ENCODE measurements around the gene NPC1L1. TPM values are rescaled to one million over a fixed set of nuclear protein-coding genes. Genes with fewer than 3 reads are reported as not detected.
"Not testable (repeated sequence)": the region's sequence is repeated elsewhere in the genome, so short reads cannot be mapped to it uniquely, and the experiment has no call there.

The NPC1L1 gene
- total RNA-seq, 6 experiments from 2014 or later: 17.0 to 49.8 (median 21.1) TPM

GRCh38 chr7:44555350-44555749 is 14.2 kb upstream of the NPC1L1 start:
- Histone ChIP-seq H3K36me3 (no peaks in the 10 kb centered on the region), H3K27me3 (no peaks in the 10 kb centered on the region), H3K4me1 (no peaks in the 10 kb centered on the region), H3K9me3 (no peaks in the 10 kb centered on the region), H3K27ac (no peak overlapping the region), H3K4me3 (no peak overlapping the region)
- TF ChIP-seq CTCF (IDR thresholded peaks at IDR 0.05) (no peak), POLR2A (IDR thresholded peaks at IDR 0.05) (no peak)
- no peak for ATAC-seq
- WGBS (ENCODE audit: insufficient coverage, low coverage, low lambda C conversion rate, missing lambda C conversion rate): 45% methylated on average over 2 of the region's 2 CpGs
- no peak for DNase-seq
- intact Hi-C loops (cut with DNase I): no loop called here

- 31% methylated on average over 2 of the region's 3 CpGs for WGBS (ENCODE audit: insufficient coverage, low coverage, low lambda C conversion rate, missing lambda C conversion rate)
- H3K4me1 ChIP-seq; DNase-seq; H3K9me3 ChIP-seq; H3K4me3 ChIP-seq; ATAC-seq; H3K27ac ChIP-seq; H3K27me3 ChIP-seq; H3K36me3 ChIP-seq; intact Hi-C loops (cut with DNase I): not testable (repeated sequence)
Measured at GRCh38 chr7:44552473-44553005, 11.4 kb upstream of the NPC1L1 start.

GRCh38 chr7:44549457-44549856 is 8.3 kb upstream of the NPC1L1 start:
- H3K4me3 ChIP-seq: no peak overlapping the region
- no peaks in the 10 kb centered on the region for H3K4me1 ChIP-seq
- ATAC-seq (no peak), DNase-seq (no peak)
- no peak for TF ChIP-seq CTCF (IDR thresholded peaks at IDR 0.05)
- no peak for TF ChIP-seq POLR2A (IDR thresholded peaks at IDR 0.05)
- WGBS (ENCODE audit: insufficient coverage, low coverage, low lambda C conversion rate, missing lambda C conversion rate): 93% methylated on average over 3 of the region's 3 CpGs
- no peaks in the 10 kb centered on the region for H3K9me3 ChIP-seq
- intact Hi-C loops (cut with DNase I): no loop called here
- no peaks in the 10 kb centered on the region for H3K27me3 ChIP-seq
- H3K36me3 ChIP-seq: no peaks in the 10 kb centered on the region
- H3K27ac ChIP-seq: no peak overlapping the region

GRCh38 chr7:44548893-44549292 is 7.8 kb upstream of the NPC1L1 start:
- TF ChIP-seq CTCF (IDR thresholded peaks at IDR 0.05) (no peak), POLR2A (IDR thresholded peaks at IDR 0.05) (no peak)
- DNase-seq (no peak), ATAC-seq (no peak)
- intact Hi-C loops (cut with DNase I): no loop called here
- WGBS (ENCODE audit: insufficient coverage, low coverage, low lambda C conversion rate, missing lambda C conversion rate): 95% methylated on average over 3 of the region's 3 CpGs
- H3K4me3 ChIP-seq: no peak overlapping the region
- no peaks in the 10 kb centered on the region for H3K36me3 ChIP-seq
- no peaks in the 10 kb centered on the region for H3K27me3 ChIP-seq
- no peaks in the 10 kb centered on the region for H3K9me3 ChIP-seq
- H3K4me1 ChIP-seq: no peaks in the 10 kb centered on the region
- H3K27ac ChIP-seq: no peak overlapping the region

GRCh38 chr7:44547536-44548231 is 6.6 kb upstream of the NPC1L1 start:
- intact Hi-C loops (cut with DNase I): no loop called here

More at GRCh38 chr7:44547536-44548231, 6.6 kb upstream of the NPC1L1 start:
- ATAC-seq (peak; percentile 85 to 90 (median 87)), DNase-seq (peak in 1 of 3 donors; percentile 41)
- H3K4me1 ChIP-seq: peaks cover 0 to 5% (median 2%) of the 10 kb centered on the region in 4 donors
- no peaks in the 10 kb centered on the region for H3K27me3 ChIP-seq
- no peaks in the 10 kb centered on the region for H3K36me3 ChIP-seq
- H3K9me3 ChIP-seq: no peaks in the 10 kb centered on the region
- 13% methylated on average over 6 of the region's 6 CpGs for WGBS (ENCODE audit: insufficient coverage, low coverage, low lambda C conversion rate, missing lambda C conversion rate)
- TF ChIP-seq CTCF (IDR thresholded peaks at IDR 0.05) (no peak), POLR2A (IDR thresholded peaks at IDR 0.05) (no peak)
- H3K4me3 ChIP-seq: no peak overlapping the region
- H3K27ac ChIP-seq: peak overlapping the region in 2 of 3 donors; percentile 8 to 47
